ENCODE data around the gene PLPPR2. TPM values are rescaled to one million over a fixed set of nuclear protein-coding genes. Genes with fewer than 3 reads are reported as not detected.
"Not testable (repeated sequence)": the region's sequence is repeated elsewhere in the genome, so short reads cannot be mapped to it uniquely, and the experiment has no call there.

PLPPR2 gene
- total RNA-seq (10 to 100 TPM; 36.4 to 37.4 TPM), polyA plus RNA-seq (10 to 100 TPM; 11.4 to 41.0 TPM)
- long read RNA-seq, donor 1, partial matches to known transcripts, result 16 of 20 reads
- long read RNA-seq, donor 1, other reads (novel, unspliced or antisense), result 2 of 20 reads
- long read RNA-seq, donor 2, partial matches to known transcripts, result 4 of 21 reads
- long read RNA-seq, donor 2, other reads (novel, unspliced or antisense), result 13 of 21 reads

DNA sequence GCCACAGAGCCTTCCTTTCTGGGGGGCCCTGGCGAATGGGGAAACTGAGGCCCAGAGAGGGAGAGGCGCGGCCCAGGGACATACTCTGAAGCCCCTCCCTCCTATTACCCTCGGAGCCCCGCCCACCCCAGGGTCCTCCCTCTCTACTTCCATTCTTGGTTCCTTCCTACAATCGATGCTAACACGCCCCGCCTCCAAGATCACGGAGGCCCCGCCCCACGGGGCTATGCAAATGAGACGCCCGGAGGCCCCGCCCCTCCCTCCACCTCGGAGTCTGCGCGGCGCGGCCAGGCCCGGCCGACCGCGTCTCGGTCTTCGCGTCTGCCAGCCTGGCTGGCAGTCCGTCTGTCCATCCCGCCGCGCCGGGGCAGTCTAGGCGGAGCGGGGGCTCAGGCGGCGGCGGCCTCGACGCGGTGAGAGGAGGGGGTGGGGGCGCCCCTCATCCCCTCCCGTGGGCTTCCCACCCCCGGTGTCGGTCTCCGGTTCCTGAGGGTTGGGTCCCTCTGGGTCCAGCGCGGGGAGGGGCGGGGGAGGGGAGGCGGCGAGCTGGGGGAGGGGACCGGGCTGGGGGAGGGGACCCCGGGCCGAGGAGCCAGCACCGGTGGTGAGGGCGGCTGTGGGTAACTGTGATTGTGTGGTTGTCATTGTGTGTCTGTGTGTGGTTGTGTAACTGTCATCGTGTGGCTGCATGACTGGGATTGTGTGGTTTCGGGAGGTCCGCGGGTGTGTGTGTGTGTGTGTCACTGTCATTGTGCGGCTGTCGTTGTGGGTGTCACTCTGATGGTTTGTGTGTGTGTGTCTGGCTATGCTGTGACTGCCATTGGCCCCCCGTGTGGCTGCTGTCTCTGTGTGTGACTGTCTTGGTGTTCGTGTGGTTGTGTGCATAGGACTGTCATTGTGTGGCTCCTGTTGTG is at the start of gene PLPPR2:
PLPPR2 (plus strand) TSS at position 273 of the 914 bp plus-strand sequence. CDS start 2,242 bp downstream, outside the sequence.
- DNase-seq (peak; percentile 96 to 98), ATAC-seq (ENCODE audit: low FRiP score) (peak; percentile 94)
- peak within 1 kb of the TSS in 1 of 2 donors; percentile 16 for H3K27ac ChIP-seq (ENCODE audit: low read depth in 1 of 2, low read length in 2 of 2)
- H3K27me3 ChIP-seq (ENCODE audit: control insufficient read depth in 1 of 2, insufficient read depth in 2 of 2, low read length in 1 of 2), result no peaks in the 10 kb centered on the region
- no peaks in the 10 kb centered on the region for H3K4me1 ChIP-seq (ENCODE audit: control insufficient read depth in 1 of 2, insufficient read depth in 2 of 2, low read length in 2 of 2)
- peaks cover 0 to 4% of the 10 kb centered on the region in 2 donors for H3K36me3 ChIP-seq (ENCODE audit: control insufficient read depth in 1 of 2, insufficient read depth in 2 of 2, low read length in 1 of 2)
- peak within 1 kb of the TSS; percentile 51 to 77 for H3K4me3 ChIP-seq (ENCODE audit: low read length in 2 of 2)
- no peaks in the 10 kb centered on the region for H3K9me3 ChIP-seq (ENCODE audit: control insufficient read depth, low read length)
- WGBS, 2 donors, result 1 to 2% methylated on average over 43 to 62 of the region's 62 CpGs
- intact Hi-C loops (cut with DNase I), result no loop called here

- H3K27ac ChIP-seq (ENCODE audit: low read depth in 1 of 2, low read length in 2 of 2), result no peak overlapping the region
- intact Hi-C loops (cut with DNase I), result no loop called here
- H3K9me3 ChIP-seq (ENCODE audit: control insufficient read depth, low read length), result no peaks in the 10 kb centered on the region
- ATAC-seq (ENCODE audit: low FRiP score) (no peak), DNase-seq (no peak)
- 62 to 75% methylated on average over 9 of the region's 9 CpGs for WGBS, 2 donors
- H3K4me3 ChIP-seq (ENCODE audit: low read length in 2 of 2), result no peak overlapping the region
- no peaks in the 10 kb centered on the region for H3K27me3 ChIP-seq (ENCODE audit: control insufficient read depth in 1 of 2, insufficient read depth in 2 of 2, low read length in 1 of 2)
- H3K4me1 ChIP-seq (ENCODE audit: control insufficient read depth in 1 of 2, insufficient read depth in 2 of 2, low read length in 2 of 2), result no peaks in the 10 kb centered on the region
- H3K36me3 ChIP-seq (ENCODE audit: control insufficient read depth in 1 of 2, insufficient read depth in 2 of 2, low read length in 1 of 2), result no peaks in the 10 kb centered on the region
Measured at GRCh38 chr19:11306337-11306736, 48.9 kb upstream of the PLPPR2 start.

DNA sequence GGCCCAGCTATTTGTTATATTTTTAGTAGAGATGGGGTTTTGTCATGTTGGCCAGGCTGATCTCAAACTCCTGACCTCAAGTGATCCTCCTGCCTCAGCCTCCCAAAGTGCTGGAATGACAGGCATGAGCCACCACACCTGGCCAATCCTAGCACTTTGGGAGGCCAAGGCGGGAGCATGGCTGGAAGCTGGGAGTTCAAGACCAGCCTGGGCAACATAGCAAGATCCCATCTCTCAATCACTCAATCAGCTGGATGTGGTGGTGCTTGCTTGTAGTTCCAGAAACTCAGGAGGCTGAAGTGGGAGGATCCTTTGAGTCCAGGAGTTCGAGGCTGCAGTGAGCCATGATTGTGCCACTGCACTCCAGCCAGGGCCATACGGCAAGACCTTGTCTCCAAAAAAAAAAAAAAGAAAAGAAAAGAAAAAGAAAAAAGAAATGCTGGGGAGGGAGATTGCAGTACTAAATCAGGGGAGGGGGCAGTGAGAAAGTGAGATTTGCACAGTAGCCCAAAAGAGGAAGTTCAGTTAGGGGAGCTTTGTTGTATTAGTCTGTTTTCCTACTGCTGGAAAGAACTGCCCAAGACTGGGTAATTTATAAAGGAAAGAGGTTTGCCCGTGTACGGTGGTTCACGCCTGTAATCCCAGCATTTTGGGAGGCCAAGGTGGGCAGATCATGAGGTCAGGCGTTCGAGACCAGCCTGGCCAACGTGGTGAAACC is 34.8 kb upstream of the PLPPR2 start:
- intact Hi-C loops (cut with DNase I); H3K4me3 ChIP-seq (ENCODE audit: low read length in 2 of 2); H3K9me3 ChIP-seq (ENCODE audit: control insufficient read depth, low read length); ATAC-seq (ENCODE audit: low FRiP score); H3K4me1 ChIP-seq (ENCODE audit: control insufficient read depth in 1 of 2, insufficient read depth in 2 of 2, low read length in 2 of 2); DNase-seq; H3K36me3 ChIP-seq (ENCODE audit: control insufficient read depth in 1 of 2, insufficient read depth in 2 of 2, low read length in 1 of 2); H3K27ac ChIP-seq (ENCODE audit: low read depth in 1 of 2, low read length in 2 of 2); H3K27me3 ChIP-seq (ENCODE audit: control insufficient read depth in 1 of 2, insufficient read depth in 2 of 2, low read length in 1 of 2): not testable (repeated sequence)
- 73 to 76% methylated on average over 9 of the region's 9 CpGs for WGBS, 2 donors

DNA sequence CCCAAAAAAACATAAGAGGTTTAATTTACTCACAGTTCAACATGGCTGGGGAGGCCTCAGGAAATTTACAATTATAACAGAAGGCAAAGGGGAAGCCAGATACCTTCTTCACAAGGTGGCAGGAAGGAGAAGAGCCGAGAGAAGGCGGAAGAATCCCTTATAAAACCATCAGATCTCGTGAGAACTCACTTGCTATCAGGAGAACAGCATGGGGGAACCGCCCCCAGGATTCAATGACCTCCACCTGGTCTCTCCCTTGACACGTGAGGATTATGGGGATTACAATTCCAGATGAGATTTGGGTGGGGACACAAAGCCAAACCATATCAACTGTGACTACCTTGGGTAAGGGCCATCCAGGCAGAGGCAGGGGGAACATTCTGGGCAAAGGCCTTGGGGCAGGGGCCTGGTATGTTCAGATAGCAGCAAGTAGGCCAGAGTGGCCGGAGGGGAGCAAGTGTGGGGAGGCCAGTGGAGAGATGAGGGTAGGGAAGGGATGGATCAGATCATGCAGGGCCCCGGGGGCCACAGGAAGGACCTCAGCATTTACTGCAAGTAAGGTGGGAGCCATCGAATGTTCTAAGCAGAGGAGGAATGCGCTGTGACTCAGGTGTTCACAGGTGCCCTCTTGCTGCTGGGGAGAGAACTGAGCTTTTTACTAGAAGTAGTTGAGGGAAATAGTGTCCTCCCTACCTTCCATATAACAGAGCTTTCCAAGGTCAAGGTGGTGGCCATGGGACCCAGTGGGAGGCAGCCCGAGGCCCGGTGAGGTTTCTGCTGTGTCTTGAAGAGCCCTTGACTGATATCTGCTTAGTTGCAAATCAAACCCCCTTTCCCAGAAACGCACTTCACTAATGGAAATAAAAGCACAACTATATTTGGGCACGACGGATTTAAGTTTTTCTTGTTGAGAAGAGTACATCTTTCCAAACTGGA is 33.8 kb upstream of the PLPPR2 start:
- Histone ChIP-seq H3K9me3 (ENCODE audit: control insufficient read depth, low read length) (no peaks in the 10 kb centered on the region), H3K4me1 (ENCODE audit: control insufficient read depth in 1 of 2, insufficient read depth in 2 of 2, low read length in 2 of 2) (no peaks in the 10 kb centered on the region), H3K27ac (ENCODE audit: low read depth in 1 of 2, low read length in 2 of 2) (no peak overlapping the region), H3K36me3 (ENCODE audit: control insufficient read depth in 1 of 2, insufficient read depth in 2 of 2, low read length in 1 of 2) (no peaks in the 10 kb centered on the region), H3K27me3 (ENCODE audit: control insufficient read depth in 1 of 2, insufficient read depth in 2 of 2, low read length in 1 of 2) (no peaks in the 10 kb centered on the region), H3K4me3 (ENCODE audit: low read length in 2 of 2) (no peak overlapping the region)
- ATAC-seq (ENCODE audit: low FRiP score) (no peak), DNase-seq (no peak)
- intact Hi-C loops (cut with DNase I), result no loop called here
- 71 to 75% methylated on average over 14 of the region's 14 CpGs for WGBS, 2 donors

DNA sequence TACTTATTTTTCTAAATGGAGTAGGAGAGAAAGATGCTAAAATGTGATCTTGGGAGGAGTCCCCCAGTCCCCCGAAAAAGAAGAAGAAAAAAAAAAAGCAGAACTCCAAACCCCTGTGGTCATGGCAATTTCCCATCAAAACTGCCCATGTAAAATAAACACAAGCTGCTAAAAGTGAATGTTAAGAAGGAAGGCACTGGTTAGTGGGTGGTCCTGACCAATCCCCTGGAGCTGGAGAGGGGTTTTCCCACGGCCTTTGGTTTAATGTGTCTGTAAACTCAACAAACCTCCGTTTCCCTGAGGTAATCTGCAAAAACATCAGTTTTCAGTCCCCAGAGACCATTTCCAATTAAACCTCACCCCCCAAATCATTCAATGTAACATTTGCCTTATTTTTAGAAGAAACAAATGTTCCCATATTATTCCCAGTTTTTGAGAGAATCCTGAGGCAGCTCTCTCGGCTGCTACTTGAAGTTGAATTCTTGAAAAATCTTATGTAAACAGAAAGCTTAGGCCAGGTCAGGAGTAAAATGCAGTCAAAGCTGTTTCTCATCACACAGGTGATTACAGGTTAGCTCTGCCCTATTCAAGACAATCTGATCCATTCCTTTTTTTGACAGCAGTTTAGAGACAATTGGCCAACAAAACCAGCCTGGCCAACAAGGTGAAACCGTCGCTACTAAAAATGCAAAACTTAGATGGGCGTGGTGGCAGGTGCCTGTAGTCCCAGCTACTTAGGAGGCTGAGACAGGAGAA is 32.8 kb upstream of the PLPPR2 start:
- Histone ChIP-seq H3K27me3 (ENCODE audit: control insufficient read depth in 1 of 2, insufficient read depth in 2 of 2, low read length in 1 of 2) (no peaks in the 10 kb centered on the region), H3K4me3 (ENCODE audit: low read length in 2 of 2) (no peak overlapping the region), H3K9me3 (ENCODE audit: control insufficient read depth, low read length) (no peaks in the 10 kb centered on the region), H3K4me1 (ENCODE audit: control insufficient read depth in 1 of 2, insufficient read depth in 2 of 2, low read length in 2 of 2) (no peaks in the 10 kb centered on the region), H3K36me3 (ENCODE audit: control insufficient read depth in 1 of 2, insufficient read depth in 2 of 2, low read length in 1 of 2) (no peaks in the 10 kb centered on the region), H3K27ac (ENCODE audit: low read depth in 1 of 2, low read length in 2 of 2) (no peak overlapping the region)
- ATAC-seq (ENCODE audit: low FRiP score) (no peak), DNase-seq (no peak)
- intact Hi-C loops (cut with DNase I), result no loop called here
- 59 to 62% methylated on average over 7 of the region's 7 CpGs for WGBS, 2 donors

DNA sequence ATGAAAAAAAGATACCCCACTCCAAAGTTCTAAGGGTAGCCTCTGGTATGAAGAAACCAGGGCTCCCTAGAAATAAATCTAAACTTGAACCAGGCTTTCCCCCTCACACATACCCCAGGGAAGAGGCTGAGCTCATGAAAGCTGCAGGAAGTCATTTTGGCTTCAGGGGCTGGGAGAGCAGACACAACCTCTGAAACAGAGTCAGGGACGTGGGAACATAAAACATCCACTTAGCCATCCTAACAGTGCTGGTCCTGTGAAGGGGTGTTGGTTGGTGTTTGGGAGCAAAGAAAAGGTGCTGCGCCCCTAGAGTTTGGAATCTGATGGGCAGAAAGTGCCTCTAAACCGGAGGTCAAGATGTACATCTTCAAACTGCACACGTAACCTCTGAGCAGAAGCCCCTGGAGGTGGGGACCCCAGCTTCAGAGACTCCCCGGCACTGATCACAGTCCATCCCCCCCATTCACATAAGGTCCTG is 31.6 kb upstream of the PLPPR2 start:
- DNase-seq (no peak), ATAC-seq (ENCODE audit: low FRiP score) (no peak)
- Histone ChIP-seq H3K27me3 (ENCODE audit: control insufficient read depth in 1 of 2, insufficient read depth in 2 of 2, low read length in 1 of 2) (no peaks in the 10 kb centered on the region), H3K4me1 (ENCODE audit: control insufficient read depth in 1 of 2, insufficient read depth in 2 of 2, low read length in 2 of 2) (no peaks in the 10 kb centered on the region), H3K4me3 (ENCODE audit: low read length in 2 of 2) (no peak overlapping the region), H3K9me3 (ENCODE audit: control insufficient read depth, low read length) (no peaks in the 10 kb centered on the region), H3K36me3 (ENCODE audit: control insufficient read depth in 1 of 2, insufficient read depth in 2 of 2, low read length in 1 of 2) (no peaks in the 10 kb centered on the region), H3K27ac (ENCODE audit: low read depth in 1 of 2, low read length in 2 of 2) (no peak overlapping the region)
- 72 to 76% methylated on average over 5 of the region's 5 CpGs for WGBS, 2 donors
- intact Hi-C loops (cut with DNase I), result no loop called here

GRCh38 chr19:11324079-11324661 is 31.1 kb upstream of the PLPPR2 start:
- Histone ChIP-seq H3K4me3 (ENCODE audit: low read length in 2 of 2) (no peak overlapping the region), H3K27me3 (ENCODE audit: control insufficient read depth in 1 of 2, insufficient read depth in 2 of 2, low read length in 1 of 2) (no peaks in the 10 kb centered on the region), H3K36me3 (ENCODE audit: control insufficient read depth in 1 of 2, insufficient read depth in 2 of 2, low read length in 1 of 2) (no peaks in the 10 kb centered on the region), H3K27ac (ENCODE audit: low read depth in 1 of 2, low read length in 2 of 2) (no peak overlapping the region), H3K4me1 (ENCODE audit: control insufficient read depth in 1 of 2, insufficient read depth in 2 of 2, low read length in 2 of 2) (no peaks in the 10 kb centered on the region), H3K9me3 (ENCODE audit: control insufficient read depth, low read length) (no peaks in the 10 kb centered on the region)
- intact Hi-C loops (cut with DNase I), result no loop called here
- WGBS, 2 donors, result 19 to 32% methylated on average over 10 of the region's 10 CpGs
- peak; percentile 82 to 84 for DNase-seq
- peak; percentile 89 for ATAC-seq (ENCODE audit: low FRiP score)
